Measurements from ENCODE around the gene PLEKHH1.
"Not testable (repeated sequence)": the region's sequence is repeated elsewhere in the genome, so short reads cannot be mapped to it uniquely, and the experiment has no call there.

The PLEKHH1 gene

DNA sequence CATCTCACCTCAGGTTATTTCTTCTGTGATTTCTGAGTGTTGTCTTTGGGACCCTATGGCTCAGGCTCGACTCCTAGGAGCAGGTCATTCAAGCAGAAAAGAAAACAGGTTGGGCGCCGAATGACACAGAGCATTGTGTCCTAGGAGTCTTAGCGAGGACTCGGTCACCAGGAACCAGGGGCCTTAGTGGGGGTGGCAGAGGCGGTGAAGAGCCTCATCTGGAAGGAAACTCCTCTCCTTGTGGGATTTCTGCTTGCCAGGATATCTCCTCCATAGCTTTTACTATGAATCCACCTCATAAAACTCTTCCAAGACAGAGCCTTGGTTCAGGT, 630 bp downstream of the PLEKHH1 start:
- no peak for DNase-seq (ENCODE audit: low spot score)

DNA sequence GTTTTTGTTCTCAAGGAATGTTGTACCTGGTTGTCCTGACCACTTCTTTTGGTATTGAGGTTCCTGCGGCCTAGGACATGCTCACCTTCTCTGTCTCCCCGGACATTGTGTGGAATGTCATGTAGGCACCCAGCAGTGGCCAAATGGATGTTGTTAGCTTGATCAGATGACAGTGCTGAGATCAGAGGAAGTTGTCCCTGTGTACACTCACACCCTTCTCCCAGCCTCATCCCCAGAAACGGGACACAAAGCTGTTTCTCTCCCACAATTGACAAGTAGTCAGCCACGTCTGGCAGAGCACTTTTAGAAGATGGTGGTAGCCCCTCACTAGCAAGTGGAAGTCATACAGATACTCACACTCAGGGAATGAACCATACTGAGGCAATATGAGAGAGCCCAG, 3.0 kb downstream of the PLEKHH1 start:
- DNase-seq (ENCODE audit: low spot score), result no peak

DNA sequence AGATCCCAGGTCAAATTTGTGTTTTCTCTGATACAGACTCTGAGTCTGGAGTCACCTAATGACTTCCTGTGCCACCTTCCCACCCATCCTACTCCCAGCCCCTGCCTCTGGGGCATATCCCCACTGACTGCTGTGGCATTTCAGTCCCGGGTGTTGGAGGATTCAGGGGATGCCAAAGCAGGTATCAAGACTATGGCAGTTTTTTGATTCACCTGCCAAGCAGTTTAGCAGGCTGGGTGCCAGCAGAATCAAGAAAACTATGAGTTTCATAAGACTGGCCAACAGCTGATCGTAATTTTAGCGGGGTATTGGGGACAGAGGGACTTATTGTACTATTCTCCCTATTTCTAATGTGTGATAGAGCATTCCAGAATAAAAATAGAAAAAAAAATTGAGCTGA, 4.6 kb downstream of the PLEKHH1 start:
- no peak for DNase-seq (ENCODE audit: low spot score)

DNA sequence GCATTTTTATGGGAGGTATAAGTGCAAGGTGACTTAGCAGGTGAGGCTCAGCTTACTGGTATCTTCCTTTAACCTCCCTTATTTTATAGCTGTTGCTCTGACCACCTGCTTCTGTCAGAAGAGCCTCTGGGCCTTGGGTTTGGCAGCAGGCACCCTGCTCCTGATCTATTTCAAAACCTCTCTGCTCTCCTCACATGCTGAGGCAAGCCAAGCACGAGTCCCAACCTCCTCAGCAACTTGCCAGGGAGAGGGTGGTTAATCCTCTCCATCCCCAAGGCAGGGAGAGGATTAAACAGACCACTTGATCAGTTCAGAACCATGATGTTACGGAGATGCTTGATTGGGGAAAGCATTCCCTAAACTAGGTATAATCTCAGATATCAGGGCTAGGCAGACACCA, 5.4 kb downstream of the PLEKHH1 start:
- DNase-seq (ENCODE audit: low spot score), result no peak

DNA sequence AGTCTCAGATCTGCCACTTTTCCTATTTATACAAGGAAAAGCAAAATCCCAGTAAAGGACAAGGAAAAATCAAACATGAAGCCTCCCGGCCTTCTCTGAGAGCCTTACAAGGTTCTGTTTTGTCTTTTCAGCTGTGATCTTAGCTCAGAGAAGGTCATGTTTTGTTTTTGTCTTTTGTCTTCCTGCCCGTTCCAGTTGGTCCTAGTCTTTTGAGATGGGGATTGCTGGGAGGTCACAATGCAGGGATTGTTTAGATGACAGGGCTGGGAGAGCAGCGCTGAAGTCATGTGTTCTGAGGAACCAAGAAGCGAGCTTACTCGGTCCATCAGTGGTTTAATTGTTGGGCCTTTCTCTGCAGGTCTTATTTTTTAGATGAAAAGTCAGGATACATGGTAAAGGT, 6.0 kb downstream of the PLEKHH1 start:
- DNase-seq (ENCODE audit: low spot score), result no peak

DNA sequence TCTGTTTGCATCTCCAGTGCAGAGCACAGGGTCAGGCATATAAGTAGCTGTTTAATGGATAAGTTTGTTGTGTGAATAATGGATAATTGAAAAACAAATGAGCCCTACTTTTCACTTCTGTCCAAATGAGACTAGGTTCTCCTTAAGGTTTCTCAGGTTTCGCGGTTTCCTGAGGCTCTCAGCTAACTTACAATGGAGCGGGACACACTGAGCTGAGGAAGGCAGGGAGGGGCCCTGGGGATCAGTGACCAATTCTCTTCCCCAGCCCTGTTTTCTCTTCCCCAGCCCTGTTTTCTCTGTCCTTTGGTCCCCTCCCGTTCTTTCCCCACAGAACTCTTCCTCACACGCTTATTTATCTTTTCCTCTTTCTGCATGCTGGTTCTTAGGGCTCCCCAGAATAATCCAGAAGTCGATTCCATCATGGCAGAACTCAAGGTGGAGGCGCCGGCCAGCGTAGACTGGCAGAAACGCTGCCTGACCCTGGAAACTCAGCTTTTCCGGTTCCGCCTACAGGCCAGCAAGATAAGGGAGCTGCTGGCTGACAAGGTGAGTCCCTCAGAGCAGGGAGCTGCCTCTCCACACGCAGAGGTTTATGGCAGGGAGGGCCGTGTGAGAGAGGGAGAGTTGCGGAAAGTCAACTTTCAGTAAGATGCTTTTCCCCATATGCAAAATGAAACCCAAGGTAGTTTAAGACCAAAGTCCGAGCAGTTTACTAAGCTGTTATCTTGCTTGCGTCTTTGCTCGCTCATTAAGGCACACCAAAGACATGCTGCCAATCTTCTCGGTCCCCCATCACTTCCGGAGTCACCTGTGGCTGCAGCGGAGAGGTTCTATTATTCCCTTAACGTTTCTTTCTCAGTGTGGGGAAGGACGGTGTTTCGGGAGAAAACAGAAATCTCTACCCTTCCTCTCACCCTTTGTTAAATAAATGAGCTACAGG, 8.6 kb downstream of the PLEKHH1 start:
- no peak for DNase-seq (ENCODE audit: low spot score)

DNA sequence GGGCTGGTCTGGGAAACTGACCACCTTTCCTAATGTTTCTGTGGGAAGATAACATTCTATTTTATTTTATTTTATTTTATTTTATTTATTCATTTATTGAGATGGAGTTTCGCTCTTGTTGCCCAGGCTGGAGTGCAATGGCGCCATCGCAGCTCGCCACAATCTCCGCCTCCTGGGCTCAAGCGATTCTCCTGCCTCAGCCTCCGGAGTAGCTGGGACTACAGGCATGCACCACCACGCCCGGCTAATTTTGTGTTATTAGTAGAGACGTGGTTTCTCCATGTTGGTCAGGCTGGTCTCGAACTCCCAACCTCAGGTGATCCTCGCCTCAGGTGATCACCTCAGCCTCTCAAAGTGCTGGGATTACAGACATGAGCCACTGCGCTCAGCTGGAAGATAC, 9.5 kb downstream of the PLEKHH1 start:
- not testable (repeated sequence) for DNase-seq (ENCODE audit: low spot score)

DNA sequence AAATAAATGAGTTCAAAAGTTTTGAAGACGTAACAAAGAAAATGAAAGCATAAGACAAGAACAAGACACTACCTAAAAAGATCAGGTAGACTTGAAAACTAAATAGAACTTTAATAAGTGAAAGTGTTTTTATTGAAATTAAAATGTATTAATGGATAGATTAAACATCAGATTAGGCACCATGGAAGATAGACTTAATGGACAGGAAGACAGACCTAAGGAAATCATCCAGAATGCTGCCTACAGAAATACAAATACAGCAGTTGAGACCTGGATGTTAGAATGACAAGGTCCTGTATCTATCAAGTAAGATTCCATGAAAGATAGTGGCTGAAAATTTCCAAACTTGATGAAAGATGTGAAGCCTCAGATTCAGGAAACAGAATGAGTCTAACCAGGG, 11.5 kb downstream of the PLEKHH1 start:
- no peak for DNase-seq (ENCODE audit: low spot score)

DNA sequence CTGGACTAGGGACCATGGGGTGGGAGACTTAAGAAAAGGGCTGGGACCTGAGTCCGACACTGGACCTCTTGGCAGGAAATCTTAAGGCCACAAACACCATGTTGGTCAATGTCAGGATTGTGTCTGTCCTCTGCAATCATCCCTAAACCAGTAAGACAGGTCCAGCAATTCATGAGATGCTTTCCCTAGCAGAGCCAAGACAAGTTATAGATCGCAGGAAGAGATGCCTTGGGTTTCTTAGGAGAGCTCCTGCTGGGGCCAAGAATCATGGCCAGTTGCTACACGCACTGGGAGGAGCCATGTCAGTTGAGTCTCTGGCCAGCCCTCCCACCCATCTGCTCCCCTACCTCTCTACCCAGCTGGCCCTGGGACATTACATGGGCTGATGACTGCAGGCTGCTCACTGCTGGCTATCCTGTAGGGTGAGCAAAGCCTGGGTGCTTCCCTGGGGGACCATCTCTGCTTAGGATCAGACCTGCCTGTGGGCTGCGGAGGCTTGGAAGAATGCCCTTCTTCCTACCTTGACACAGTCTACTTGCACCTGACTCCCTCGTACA, 14.2 kb downstream of the PLEKHH1 start:
- no peak for DNase-seq (ENCODE audit: low spot score)

DNA sequence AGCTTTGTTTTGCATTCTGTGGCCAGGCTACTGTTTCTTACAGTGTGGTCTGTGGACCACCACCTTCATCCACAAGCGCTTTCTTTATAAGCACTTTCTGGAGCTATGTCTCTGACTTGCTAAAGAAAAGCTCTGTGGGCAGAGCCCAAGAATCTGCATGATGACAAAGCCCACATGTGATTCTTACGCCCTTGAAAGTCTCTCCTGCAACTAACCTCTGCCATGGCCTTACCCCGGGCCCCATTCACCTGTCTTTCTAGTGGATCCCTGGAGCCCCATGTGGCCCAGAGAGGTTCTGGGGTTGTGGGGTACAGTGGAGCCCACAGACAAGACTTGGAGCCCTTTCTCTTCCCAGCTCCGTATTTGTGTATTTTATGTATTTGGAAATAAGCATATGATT, 16.6 kb downstream of the PLEKHH1 start:
- DNase-seq (ENCODE audit: low spot score), result no peak

DNA sequence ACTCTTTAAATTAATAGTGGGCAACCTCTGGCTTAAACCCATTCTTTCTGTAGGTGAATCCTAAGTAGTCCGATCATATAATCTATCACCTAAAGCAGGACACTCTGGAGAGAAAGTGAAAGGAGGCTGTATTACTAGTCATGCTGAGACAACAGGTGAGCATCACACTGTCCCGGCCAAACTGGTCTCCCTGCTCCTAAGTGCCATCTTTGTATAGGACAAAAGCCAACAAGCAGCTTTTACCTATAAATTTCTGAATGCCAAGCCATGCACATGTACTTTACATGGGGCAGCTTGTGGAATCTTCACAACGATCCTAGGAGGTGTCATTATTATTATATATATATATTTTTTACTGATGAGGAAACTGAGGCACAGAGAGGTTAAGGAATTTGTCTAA, 18.0 kb downstream of the PLEKHH1 start:
- no peak for DNase-seq (ENCODE audit: low spot score)

DNA sequence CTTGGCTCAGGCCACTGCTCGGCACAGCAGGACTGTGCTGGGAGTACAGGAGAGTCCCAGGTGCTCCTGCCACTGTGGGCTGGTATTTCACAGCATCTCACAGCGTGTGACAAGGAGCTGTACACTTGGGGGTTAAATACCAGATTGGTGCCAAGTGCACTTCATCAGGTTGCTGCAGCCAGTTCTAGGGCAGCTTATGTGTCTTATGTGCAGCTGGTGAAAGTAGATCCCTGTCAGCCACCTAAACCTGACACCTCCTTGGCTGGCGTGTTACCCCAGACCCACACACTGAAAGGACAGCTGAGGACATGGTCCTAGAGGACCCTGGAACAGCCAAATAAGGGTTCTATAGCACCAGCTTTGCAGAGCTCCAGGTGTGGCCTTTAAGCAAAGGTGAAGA, 18.9 kb downstream of the PLEKHH1 start:
- no peak for DNase-seq (ENCODE audit: low spot score)

DNA sequence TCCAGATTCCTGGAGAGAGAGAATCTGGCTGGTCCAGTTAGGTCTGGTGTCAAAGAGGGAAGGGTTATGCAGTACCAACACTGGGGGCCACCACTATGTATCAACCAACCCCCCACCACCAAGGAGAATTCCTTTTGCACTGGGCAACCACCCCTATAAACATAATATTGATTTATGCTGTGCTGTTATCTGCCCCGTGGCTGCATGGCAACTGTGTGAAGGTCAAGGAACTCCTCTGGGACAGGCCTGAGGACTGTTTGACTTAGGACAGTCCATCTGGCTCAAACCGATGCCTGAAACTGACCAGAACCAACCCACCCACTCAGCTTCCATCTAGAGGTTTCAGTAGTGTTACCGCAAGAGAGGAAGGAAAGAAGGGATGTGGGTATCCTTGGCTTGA, 20.5 kb downstream of the PLEKHH1 start:
- DNase-seq (ENCODE audit: low spot score), result no peak

DNA sequence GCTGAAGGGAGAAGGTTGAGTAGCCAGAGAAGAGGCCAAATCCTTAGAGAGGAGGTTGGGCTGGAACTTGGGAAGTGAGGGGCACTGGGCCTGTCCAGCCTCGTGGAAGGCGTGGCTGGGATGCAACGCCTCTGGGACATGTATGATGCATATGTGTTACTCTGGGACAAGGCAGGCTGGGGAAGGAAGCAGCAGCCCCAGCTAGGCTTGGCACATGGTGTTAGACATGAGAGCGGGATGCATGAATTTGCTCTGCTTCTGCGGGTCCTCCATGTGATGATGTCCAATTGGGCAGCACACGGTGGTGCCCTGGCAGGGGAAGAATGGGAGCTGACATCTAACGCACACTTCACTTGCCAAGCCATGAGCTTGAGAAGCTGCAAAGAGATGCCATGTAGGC, 21.3 kb downstream of the PLEKHH1 start:
- no peak for DNase-seq (ENCODE audit: low spot score)

DNA sequence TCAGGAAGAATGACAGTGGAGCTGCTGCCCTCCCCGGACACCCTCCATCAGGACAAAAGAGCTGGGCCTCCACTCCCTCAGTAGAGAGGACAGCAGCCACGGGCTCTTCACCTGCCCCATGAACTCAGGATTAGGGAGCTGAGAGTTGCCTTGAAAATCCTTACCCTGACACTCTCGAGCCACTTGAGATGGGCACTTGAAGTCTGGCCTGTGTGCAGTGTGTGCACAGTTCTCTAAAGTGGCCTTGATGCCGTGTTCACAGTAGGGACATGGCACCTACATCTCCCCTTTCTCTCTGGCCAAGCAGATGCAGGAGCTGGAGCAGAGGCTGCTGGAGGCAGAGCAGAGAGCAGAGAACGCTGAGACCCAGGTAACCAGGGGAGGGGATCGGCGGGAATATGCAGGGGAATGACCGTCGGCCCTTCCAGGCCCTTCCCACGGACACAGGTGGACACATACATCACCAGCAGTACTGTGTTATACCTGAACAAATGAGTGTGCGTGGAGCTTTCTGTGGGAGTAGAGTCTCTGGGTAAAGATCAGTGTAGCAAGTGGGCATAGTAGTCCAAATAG, 22.5 kb downstream of the PLEKHH1 start:
- no peak for DNase-seq (ENCODE audit: low spot score)

DNA sequence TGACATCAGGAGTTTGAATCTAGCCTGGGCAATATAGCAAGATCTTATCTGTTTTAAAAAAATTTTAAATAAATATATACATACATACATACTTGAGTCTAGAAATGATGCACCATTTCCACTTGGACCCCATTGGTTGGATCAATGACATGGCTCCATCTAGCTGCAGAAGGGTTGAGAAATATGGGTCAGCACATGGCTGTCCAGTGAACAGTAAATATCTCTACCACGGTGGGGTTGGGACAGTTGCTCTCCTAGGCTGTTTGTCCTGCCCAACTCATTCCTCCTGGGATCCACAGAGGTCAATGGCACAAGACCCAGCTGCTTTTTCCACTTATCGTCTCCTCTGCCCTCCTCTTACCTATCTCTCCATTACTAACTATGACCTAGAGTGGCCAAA, 23.6 kb downstream of the PLEKHH1 start:
- DNase-seq (ENCODE audit: low spot score), result no peak

DNA sequence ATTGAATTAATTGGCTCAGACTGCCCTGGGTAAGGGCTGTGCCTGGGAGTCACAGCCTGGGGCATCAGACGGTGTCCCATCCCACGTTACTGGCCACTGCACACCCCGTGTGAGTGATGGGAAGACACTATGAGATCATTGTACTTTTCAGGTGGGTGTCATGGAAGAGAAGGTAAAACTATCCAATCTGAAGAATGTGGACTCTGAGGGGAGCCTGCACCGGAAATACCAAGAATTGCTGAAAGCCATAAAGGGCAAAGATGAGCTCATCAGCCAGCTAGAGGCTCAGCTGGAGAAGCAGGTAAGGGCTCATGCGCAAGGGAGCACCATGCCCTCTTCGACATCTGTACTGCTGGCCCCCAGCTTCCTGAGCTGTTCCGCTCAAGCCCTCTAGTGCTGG, 24.0 kb downstream of the PLEKHH1 start:
- no peak for DNase-seq (ENCODE audit: low spot score)

DNA sequence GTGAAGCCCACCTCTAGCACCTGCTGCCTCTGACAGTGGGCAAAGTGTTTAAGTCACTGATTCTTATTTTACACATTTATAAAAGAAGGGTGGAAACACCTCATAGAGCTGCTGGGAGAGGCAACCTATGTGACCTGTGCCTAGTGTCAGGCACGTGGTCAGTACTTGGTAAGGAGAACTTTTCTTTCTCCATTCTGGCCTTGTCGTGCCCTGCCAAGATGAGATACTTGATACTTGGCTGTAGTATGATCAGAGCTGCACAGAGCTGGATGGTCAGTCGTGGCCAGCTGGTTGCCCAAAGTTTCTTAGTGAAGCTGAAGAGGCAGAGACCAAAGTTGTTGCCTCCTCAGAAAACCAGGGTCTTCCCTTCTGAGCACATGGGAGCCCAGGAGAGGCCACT, 24.6 kb downstream of the PLEKHH1 start:
- no peak for DNase-seq (ENCODE audit: low spot score)

DNA sequence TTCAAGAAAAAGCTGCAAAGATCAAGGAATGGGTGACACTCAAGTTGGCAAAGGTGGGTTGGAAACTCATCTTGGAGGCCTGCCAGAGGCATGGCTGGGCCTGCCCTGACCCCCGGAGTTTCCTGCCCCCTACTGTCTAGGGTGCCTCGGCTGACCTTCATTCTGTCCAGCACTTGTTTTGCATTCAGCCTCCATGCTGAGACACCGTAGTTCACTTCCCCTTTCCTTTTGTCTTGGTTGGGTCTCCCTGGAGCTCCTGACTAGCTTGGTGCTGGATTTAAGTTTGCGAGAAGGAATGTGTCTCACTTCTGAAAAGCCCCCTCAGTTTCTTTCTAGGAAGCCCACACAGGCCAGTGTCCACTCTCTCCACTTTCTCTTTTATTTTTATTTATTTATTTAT, 26.5 kb downstream of the PLEKHH1 start:
- no peak for DNase-seq (ENCODE audit: low spot score)

DNA sequence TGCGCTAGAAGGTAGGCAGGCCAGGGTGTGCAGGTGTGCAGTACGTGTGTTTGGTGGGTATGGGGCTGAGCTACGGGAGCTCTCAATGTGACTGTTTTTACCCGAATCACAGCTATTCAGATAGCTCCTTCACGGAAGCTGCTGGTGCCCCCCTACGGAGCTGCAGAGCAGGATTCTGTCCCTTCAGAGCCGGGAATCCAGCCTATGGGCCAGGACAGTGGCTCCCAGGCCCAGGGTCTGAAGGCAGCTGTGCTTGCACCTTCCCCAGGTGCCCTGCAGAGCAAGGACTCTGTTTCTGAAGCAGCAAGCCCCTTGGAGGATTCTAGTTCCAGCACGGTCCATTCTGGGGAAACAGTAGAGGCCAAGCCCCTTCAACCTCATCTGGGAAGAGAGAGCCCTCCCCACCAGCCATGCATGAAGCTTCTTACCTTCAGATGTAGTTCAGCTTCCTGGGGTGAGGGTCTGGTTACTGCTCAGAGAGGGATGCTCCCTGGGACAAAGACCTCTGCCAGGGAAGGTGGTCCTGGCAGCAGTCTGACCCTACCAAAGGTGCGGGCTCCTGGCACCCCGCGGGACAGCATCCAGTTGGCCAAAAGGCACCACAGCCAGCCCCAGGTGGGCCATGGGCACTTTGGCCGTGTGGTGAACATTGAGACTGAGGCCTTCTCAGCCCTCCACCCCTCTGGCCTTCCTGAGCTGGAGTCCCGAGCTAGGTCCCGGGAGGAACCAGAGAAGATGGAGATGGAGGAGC, 29.1 kb downstream of the PLEKHH1 start:
- DNase-seq (ENCODE audit: low spot score), result no peak

DNA sequence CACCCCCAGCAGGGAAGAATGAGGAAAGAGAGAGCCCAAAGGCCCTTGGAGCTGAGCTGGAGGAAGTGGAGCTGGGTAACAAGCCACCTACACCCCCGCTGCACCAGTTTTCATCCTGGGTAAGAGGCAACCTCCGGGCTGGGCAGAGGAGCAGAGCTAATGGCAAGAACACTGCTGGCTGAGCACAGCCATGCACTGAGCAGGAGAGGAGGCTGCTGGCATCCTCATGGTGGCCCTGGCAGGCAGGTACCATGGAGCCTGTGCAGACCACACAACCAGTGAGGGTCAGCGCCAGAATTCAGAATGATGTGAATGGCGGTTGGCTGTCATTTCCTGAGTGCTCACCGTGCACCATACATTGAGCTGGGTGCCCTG, 29.7 kb downstream of the PLEKHH1 start:
- no peak for DNase-seq (ENCODE audit: low spot score)

DNA sequence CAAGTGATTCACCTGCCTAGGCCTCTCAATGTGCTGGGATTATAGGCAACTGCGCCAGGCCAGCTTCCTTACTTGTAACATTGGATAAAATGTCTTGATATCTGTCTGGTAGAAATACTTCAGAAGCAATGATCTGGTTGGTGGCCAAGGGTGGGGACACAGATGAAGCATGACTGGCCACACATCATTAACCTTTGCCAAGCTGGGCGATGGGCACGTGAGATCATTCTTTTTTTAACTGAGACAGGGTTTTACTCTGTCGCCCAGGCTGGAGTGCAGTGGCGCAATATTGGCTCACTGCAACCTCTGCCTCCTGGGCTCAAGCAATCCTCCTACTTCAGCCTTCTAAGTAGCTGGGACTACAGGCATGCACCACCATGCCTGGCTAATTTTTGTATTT, 31.1 kb downstream of the PLEKHH1 start:
- no peak for DNase-seq (ENCODE audit: low spot score)

DNA sequence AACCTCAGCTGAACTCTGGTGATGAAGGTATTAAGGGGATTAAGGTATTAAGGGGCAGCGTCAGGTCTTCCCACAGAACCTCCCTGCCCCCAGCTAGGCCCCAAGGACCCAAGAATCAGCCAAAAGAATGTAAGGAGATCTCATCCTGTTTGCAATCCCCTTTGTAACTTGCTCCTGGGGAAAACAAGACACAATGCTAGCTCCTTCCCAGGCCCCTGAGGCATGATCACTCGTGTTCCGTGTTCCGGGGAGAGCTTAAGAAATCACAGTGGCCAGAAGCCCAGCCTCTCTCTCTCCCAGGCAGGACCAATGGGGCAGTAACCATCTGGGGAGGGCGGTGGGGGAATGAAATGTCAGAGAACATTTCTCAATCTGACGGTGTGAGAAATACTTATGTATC, 33.8 kb downstream of the PLEKHH1 start:
- no peak for DNase-seq (ENCODE audit: low spot score)

All from GM03348 (cell line).